ENCODE data around the gene MRPS33. TPM values are rescaled to one million over a fixed set of nuclear protein-coding genes. Genes with fewer than 3 reads are reported as not detected.
A peak's percentile ranks its signal among the peaks of the same experiment; 100 is the strongest.

The MRPS33 gene
- total RNA-seq, 1 donor from 2014 or later, result 136 TPM

GRCh38 chr7:141014125-141014523, 628 bp downstream of the MRPS33 start:
- DNase-seq (no peak), ATAC-seq (ENCODE audit: poor library complexity) (peak; percentile 8)
- intact Hi-C loops (cut with DNase I), result loop anchor here (5.0 to 10.0 kb wide), 3 partner anchors 202 to 521 kb away; partner anchors contain the start of gene ADCK2

- ATAC-seq (ENCODE audit: poor library complexity), result no peak
- intact Hi-C loops (cut with DNase I), result loop anchor here (5.0 to 10.0 kb wide), 3 partner anchors 201 to 521 kb away; partner anchors contain the start of gene ADCK2
These were observed 1.4 kb downstream of the MRPS33 start for GRCh38 chr7:141013345-141013715.

GRCh38 chr7:141012696-141013344, 1.9 kb downstream of the MRPS33 start:
- no peak for ATAC-seq (ENCODE audit: poor library complexity)
- no peak for DNase-seq
- intact Hi-C loops (cut with DNase I), result loop anchor here (5.0 to 10.0 kb wide), 3 partner anchors 201 to 522 kb away; partner anchors contain the start of gene ADCK2

More at GRCh38 chr7:141013345-141013715, 1.4 kb downstream of the MRPS33 start:
- DNase-seq, result no peak

- DNase-seq (no peak), ATAC-seq (ENCODE audit: poor library complexity) (peak; percentile 38)
- intact Hi-C loops (cut with DNase I), result loop anchor here (5.0 to 10.0 kb wide), 3 partner anchors 200 to 523 kb away; partner anchors contain the start of gene ADCK2
These were observed 2.6 kb downstream of the MRPS33 start for GRCh38 chr7:141012044-141012685.

- DNase-seq, result no peak
- ATAC-seq (ENCODE audit: poor library complexity), result no peak
- intact Hi-C loops (cut with DNase I), result loop anchor here (5.0 to 10.0 kb wide), 3 partner anchors 199 to 523 kb away; partner anchors contain the start of gene ADCK2
These were observed 3.3 kb downstream of the MRPS33 start for GRCh38 chr7:141011443-141011842.

GRCh38 chr7:141003172-141004065, 11.3 kb downstream of the MRPS33 start:
- ATAC-seq (ENCODE audit: poor library complexity), result no peak
- intact Hi-C loops (cut with DNase I), result no loop called here

GRCh38 chr7:141001546-141001945, 13.2 kb downstream of the MRPS33 start:
- ATAC-seq (ENCODE audit: poor library complexity), result no peak
- no peak for DNase-seq
- intact Hi-C loops (cut with DNase I), result no loop called here

More at GRCh38 chr7:141003172-141004065, 11.3 kb downstream of the MRPS33 start:
- no peak for DNase-seq

- ATAC-seq (ENCODE audit: poor library complexity) (no peak), DNase-seq (no peak)
- intact Hi-C loops (cut with DNase I), result no loop called here
These were observed 13.6 kb downstream of the MRPS33 start for GRCh38 chr7:141001122-141001521.

GRCh38 chr7:140998715-140999114, 16.0 kb downstream of the MRPS33 start:
- DNase-seq (no peak), ATAC-seq (ENCODE audit: poor library complexity) (no peak)
- intact Hi-C loops (cut with DNase I), result no loop called here

- ATAC-seq (ENCODE audit: poor library complexity), result no peak
- intact Hi-C loops (cut with DNase I), result no loop called here
- no peak for DNase-seq
These were observed 22.3 kb downstream of the MRPS33 start for GRCh38 chr7:140992422-140992821.

- no peak for ATAC-seq (ENCODE audit: poor library complexity)
- intact Hi-C loops (cut with DNase I), result no loop called here
These were observed 24.4 kb downstream of the MRPS33 start for GRCh38 chr7:140990193-140990962.

GRCh38 chr7:140989068-140989467, 25.7 kb downstream of the MRPS33 start:
- intact Hi-C loops (cut with DNase I), result no loop called here
- DNase-seq (no peak), ATAC-seq (ENCODE audit: poor library complexity) (no peak)

More at GRCh38 chr7:140990193-140990962, 24.4 kb downstream of the MRPS33 start:
- no peak for DNase-seq

GRCh38 chr7:140983802-140984201, 30.9 kb downstream of the MRPS33 start:
- intact Hi-C loops (cut with DNase I), result no loop called here
- ATAC-seq (ENCODE audit: poor library complexity) (no peak), DNase-seq (no peak)

GRCh38 chr7:140982508-140982907, 32.2 kb downstream of the MRPS33 start:
- intact Hi-C loops (cut with DNase I), result no loop called here
- ATAC-seq (ENCODE audit: poor library complexity) (no peak), DNase-seq (no peak)

GRCh38 chr7:140981951-140982350, 32.8 kb downstream of the MRPS33 start:
- DNase-seq (no peak), ATAC-seq (ENCODE audit: poor library complexity) (no peak)
- intact Hi-C loops (cut with DNase I), result no loop called here

GRCh38 chr7:140977741-140978140, 37.0 kb downstream of the MRPS33 start:
- DNase-seq, result no peak
- intact Hi-C loops (cut with DNase I), result no loop called here
- no peak for ATAC-seq (ENCODE audit: poor library complexity)

- intact Hi-C loops (cut with DNase I), result no loop called here
- ATAC-seq (ENCODE audit: poor library complexity), result no peak
These were observed 41.6 kb downstream of the MRPS33 start for GRCh38 chr7:140972876-140973829.

More at GRCh38 chr7:140972876-140973829, 41.6 kb downstream of the MRPS33 start:
- no peak for DNase-seq
